Islet of Langerhans (tissue), 1 donor: ENCODE measurements around the gene UCP2.

Experiments used
- FAIRE-seq: peaks from one replicate; lab custom pipeline; 2011; peaks lifted over from hg19 to GRCh38; lab: Jason Lieb, UNC

UCP2 gene

GRCh38 chr11:74009675-74010305, 27.1 kb upstream of the UCP2 start:
- FAIRE-seq: no peak

GRCh38 chr11:74009230-74009547, 26.5 kb upstream of the UCP2 start:
- no peak for FAIRE-seq

GRCh38 chr11:74008373-74009229, 26.0 kb upstream of the UCP2 start, which contains the start of gene UCP3:
Gene UCP3 (minus strand): TSS chr11:74009085. CDS start chr11:74007042, 2,043 bp downstream.
- FAIRE-seq: no peak

- no peak for FAIRE-seq
Observed at GRCh38 chr11:74007691-74008372, 25.2 kb upstream of the UCP2 start.

- FAIRE-seq: no peak
Observed at GRCh38 chr11:74006743-74007304, 24.2 kb upstream of the UCP2 start.

GRCh38 chr11:74005721-74006517, 23.3 kb upstream of the UCP2 start:
- no peak for FAIRE-seq

- FAIRE-seq: no peak
Observed at GRCh38 chr11:74004759-74005615, 22.3 kb upstream of the UCP2 start.

- FAIRE-seq: no peak
Observed at GRCh38 chr11:74004046-74004695, 21.5 kb upstream of the UCP2 start.

- no peak for FAIRE-seq
Observed at GRCh38 chr11:74002832-74003231, 20.2 kb upstream of the UCP2 start.

GRCh38 chr11:74001822-74002286, 19.2 kb upstream of the UCP2 start:
- no peak for FAIRE-seq

GRCh38 chr11:74000307-74001133, 17.9 kb upstream of the UCP2 start:
- FAIRE-seq: no peak

GRCh38 chr11:73999581-74000306, 17.1 kb upstream of the UCP2 start:
- FAIRE-seq: no peak

GRCh38 chr11:73998846-73999575, 16.4 kb upstream of the UCP2 start:
- FAIRE-seq: no peak

- FAIRE-seq: no peak
Observed at GRCh38 chr11:73997120-73997770, 14.6 kb upstream of the UCP2 start.

- no peak for FAIRE-seq
Observed at GRCh38 chr11:73996161-73996747, 13.6 kb upstream of the UCP2 start.

- no peak for FAIRE-seq
Observed at GRCh38 chr11:73995731-73996130, 13.1 kb upstream of the UCP2 start.

- no peak for FAIRE-seq
Observed at GRCh38 chr11:73995247-73995646, 12.6 kb upstream of the UCP2 start.
